HG02970 (cell line): ENCODE results near the gene SEC24D.
"Not testable (repeated sequence)": the region's sequence is repeated elsewhere in the genome, so short reads cannot be mapped to it uniquely, and the experiment has no call there.

Source experiments
- ATAC-seq: cut with Tn5 transposase; IDR thresholded peaks from one replicate; pipeline ENCODE4 v1.9.1; 2021; ENCODE audit warnings: mild to moderate bottlenecking, moderate library complexity, moderate number of reproducible peaks; ENCODE audit not compliant: unreplicated experiment, low FRiP score

SEC24D gene

DNA sequence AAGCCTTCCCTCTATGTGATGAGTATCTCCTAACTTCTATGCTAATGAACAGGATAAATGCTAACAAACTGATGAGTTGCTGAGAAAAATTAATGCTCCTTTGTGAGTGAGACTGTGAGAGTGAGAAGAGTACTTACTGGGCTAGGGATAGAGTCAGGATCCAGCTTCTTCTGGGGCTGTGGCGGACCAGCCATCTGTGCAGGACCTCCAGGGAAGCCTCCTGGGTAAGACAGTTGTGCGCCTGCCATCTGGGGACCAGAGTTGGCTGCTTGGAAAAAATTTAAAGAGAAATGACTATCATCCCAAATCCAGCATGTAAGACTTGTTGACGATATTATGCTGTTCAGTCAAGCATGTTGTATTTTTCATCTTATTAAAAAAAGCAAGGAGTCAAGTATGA lies 21.0 kb downstream of the SEC24D start:
- ATAC-seq = no peak

DNA sequence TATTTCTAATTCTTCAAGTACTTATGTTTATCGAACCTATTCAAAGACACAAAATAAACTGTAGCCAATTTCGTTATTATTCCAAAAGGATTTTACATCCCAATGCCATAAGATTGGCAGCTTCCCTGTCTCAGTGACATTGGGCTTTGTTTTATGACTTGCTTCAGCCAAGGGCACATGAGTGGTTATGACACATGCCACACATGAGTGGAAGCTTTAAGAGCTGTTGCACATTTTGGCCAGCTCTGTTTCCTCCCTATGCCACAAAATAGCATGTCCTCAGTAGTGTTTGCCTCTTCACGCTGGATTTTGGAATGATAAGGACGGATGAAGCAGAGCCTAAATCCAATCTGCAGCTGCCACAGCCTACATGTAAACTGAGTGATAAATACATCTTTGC lies 21.9 kb downstream of the SEC24D start:
- no peak for ATAC-seq

DNA sequence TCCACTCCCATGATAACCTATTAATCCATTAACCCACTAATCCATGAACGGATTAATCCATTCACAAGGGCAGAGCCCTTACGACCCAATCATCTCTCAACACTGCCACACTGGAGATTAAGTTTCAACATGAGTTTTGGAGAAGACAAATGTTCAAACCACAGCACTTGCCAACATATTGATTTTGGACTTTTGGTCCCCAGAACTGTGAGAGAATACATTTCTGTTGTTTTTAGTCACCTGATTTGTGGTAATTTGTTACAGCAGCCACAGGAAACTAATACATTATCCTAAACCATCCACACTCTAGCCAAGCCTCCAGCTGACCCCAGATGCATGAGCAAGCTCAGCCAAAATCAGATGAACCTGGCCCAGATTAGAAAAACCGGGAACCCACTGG lies 22.4 kb downstream of the SEC24D start:
- ATAC-seq = no peak

DNA sequence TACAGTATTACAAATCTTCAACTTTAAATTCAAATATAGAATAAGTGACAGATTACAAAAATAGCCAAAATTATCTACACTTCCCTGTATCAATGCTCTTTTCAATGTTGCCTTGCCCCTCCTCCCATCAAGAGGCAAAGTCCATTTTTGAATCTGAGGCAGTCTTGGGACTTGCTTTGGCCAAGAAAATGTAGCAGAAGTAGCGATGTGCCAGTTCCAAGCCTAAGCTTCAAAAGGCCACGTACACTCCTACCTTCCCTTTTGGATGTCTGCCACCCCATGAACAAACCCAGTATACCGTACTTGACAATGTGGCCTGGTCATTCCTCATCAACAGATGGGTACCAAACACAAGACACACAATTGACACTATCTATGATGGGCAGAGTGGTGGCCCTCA lies 24.1 kb downstream of the SEC24D start:
- no peak for ATAC-seq

DNA sequence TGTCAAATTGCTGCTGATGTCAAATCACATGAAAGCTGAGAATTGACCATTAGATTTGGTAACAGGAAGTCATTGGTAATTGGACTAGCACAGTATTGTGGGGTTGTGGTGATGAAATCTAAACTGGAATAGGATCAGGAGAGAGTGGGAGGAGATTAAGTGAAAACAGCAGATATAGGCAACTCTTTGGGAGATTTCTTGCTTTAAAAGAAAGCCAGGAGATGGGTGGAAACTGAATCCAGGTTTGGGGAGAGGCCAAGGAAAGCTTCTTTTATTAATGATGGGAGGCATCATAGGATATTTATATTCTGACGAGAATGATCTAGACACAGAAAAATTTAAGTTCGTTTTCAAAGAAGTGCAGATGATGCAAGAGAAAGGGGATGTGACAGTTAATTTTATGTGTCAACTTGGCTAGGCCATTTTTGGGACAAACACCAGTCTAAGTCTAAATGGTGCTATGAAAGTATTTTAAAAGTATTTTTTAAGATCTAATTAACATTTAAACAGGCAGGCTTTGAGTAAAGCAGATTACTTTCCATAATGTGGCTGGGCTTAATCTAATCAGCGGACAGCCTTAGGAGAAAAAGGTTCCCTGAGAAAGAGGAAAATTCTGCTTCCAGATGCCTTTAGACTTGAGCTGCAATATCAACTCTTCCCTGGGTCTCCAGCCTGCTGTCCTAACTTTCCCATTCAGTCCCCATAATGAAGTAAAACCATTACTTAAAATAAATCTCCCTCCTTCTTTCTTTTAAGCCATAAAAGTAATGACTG lies 24.7 kb downstream of the SEC24D start:
- no peak for ATAC-seq

DNA sequence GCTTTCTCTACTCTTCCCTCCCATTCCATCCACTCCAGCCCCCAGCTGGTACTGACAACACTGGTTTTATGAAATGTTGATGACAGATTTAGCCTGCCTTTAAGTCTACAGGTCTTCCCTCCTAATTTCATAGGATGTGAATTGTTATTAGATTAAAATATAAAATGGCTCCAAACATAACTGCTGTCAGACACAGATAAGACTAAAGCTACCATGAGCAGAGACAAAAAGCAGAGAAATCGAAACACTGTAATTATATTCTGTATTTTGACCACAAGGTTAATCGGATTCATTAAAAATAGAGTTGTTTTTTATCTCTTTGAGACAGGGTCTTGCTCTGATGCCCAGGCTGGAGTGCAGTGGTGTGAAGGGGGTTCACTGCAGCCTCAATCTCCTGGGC lies 28.3 kb downstream of the SEC24D start:
- ATAC-seq = no peak

DNA sequence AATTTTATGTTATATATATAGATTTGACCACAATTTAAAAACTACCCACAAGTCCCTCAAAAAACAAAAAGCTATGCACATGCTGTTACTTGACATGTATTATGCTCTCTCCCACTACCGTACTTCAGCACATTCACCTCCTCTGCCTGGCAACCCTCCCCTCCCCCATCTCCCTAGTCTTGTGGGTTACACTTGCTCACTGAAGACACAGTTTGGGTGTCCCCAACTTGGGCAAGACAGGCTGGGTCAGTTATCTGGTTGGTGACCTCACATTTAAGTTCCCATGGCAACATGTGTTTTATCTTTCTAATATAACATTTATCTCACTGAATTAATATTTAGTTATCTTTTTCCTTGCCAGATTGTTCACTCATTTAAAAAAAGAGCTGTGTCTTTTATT lies 32.7 kb downstream of the SEC24D start:
- no peak for ATAC-seq

DNA sequence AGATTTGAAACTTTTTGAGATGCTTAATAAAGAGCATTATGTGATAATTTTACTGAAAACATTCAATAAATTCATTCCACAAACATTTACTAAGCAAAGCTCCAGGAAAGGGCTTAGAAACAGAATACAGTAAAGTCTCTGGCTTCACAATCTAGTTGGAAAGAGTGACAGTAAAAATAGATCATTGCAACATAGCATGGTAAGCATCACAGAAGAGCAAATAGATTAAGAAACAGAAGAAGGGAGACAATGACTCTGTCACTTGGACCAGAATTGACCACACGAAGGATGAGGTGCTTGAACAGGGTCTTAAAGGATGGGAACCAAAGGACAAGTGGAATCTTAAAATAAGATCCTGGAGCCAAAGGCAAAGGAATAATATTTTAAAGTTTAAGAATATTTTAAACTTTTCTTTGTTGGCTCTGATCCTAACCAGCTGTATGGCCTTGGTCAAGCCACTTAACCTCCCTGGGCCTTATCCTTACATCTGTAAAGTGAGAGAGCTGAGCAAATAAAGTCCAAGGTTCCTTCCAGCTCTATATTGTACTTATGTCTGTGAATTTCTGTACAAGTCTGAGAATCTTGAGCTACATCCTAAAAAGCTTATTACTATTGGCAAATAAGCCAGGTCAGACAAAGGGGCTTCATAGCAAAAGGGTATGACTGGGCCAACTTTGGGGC lies 33.9 kb downstream of the SEC24D start:
- no peak for ATAC-seq

DNA sequence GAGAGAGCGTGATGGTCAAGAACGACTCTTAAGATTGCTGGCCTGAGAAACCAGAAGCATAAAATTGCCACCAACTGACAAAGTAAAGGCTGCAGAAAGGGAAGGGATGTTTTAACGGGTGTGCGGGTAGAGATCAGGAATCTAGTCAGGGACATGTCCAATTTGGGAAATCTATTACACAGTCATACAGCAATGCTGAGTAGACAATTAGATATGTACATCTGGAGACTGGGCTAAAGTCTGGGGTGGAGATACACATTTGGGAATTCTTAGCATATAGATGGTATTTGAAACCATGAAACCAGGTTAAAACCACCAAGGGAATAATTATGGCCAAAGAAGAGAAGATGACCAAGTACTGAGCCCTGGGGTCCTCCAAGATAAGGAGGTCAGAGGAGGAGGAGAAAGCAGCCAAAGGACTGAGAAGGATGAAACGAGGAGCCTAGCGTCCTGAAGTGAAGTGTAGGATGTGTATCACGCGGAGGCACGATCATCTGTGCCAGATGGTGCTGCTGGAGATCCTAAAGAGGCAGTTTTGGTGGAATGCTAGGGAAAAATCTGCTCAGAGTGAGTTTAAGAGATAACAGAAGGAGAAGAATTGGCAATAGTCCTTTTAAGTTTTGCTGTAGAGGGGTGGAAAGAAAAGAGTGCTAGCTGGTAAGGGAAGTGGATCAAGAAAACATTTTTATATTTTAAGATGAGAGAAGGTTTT lies 36.5 kb downstream of the SEC24D start:
- no peak for ATAC-seq

DNA sequence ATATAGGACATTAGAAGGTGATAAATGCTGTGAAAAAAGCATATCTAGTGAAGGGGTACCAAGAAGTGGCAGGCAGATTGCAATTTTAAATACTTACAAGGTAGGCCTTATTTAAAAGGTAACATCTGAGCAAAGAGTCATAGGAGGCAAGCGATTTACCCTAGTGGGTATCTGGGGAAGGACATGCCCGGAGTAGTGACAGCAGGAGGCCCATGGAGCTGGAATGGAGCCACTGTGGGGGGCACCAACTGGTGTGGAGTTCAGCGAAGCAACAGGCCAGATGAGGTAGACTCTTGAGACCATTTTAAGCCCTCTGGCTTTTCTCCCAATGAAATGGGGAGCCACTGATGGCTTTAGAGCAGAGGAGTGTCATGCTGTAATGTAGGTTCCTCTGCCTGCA lies 37.3 kb downstream of the SEC24D start:
- no peak for ATAC-seq

DNA sequence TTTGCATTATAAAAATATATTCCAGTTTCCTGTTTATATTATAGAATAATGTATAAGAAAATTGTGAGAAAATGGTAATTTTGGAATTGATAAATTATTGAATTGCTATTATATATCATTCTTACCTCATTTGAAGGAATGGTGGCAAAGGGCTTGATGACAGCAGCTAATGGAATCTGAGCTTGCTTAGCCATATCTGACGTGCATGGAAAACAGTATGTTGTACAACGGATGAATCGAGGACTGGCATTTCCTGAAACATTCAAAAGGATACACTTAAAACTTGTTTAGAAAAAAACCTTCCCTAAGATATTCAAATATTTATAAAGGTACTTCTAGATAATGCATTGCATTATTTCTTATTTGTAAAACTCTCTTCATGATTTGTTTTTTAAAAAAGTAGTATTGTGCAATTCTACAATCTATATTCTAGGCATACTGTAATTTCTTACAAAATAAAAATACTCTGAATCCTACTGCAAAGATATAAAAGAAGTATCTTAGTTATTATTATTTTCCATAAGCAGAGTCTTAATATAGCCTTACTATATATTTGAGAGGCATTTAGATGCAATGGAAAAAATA lies 38.3 kb downstream of the SEC24D start:
- no peak for ATAC-seq

DNA sequence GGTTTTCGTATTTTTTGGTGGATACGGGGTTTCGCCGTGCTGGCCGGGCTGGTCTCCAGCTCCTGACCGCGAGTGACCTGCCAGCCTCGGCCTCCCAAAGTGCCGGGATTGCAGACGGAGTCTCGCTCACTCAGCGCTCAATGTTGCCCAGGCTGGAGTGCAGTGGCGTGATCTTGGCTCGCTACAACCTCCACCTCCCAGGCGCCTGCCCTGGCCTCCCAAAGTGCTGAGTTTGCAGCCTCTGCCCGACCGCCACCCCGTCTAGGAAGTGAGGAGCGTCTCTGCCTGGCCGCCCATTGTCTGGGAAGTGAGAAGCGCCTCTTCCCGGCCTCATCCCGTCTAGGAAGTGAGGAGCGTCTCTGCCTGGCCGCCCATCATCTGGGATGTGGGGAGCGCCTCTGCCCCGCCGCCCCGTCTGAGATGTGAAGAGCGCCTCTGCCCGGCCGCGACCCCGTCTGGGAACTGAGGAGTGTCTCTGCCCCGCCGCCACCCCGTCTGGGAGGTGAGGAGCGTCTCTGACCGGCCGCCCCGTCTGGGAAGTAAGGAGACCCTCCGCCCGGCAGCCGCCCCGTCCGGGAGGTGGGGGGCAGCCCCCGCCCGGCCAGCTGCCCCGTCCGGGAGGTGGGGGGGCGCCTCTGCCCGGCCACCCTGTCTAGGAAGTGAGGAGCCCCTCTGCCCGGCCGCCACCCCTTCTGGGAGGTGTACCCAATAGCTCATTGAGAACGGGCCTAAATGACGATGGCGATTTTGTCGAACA lies 44.1 kb downstream of the SEC24D start:
- ATAC-seq = not testable (repeated sequence)

DNA sequence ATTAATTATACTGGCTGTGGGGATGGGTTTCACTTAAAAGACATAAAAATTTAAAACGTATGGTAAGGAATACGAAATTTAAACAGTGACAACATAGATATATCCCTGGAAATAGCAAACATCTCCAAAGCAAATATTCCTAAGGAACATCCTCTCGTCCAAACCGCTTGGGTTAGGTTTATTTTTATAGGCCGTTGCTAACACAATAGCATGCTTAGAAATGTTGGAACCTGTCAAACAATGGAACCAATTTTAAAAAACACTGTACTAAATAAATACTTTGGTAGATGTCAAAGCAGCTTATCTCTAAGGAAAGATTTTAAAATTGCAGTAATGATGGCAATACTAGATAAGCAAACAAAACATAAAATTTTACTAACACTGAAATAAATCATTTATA lies 45.4 kb downstream of the SEC24D start:
- no peak for ATAC-seq

DNA sequence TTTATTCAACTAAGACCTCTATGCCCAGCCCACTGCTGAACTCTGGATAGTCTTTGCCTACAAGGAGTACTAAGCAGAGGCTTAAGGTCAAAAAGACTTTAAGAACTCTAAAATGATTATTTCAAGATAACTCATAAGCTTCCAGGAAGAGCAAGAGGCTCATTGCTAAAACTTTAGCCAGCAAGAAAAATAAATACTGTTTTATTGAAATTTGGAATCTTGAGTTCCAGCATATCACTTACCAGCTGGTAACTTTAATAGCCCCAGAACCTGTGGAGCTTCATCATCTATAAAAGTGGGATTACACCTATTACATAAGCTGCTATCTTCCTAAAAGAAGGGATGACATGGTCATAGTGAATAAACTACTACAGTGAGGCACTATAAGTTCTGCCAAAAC lies 47.0 kb downstream of the SEC24D start:
- ATAC-seq = no peak

DNA sequence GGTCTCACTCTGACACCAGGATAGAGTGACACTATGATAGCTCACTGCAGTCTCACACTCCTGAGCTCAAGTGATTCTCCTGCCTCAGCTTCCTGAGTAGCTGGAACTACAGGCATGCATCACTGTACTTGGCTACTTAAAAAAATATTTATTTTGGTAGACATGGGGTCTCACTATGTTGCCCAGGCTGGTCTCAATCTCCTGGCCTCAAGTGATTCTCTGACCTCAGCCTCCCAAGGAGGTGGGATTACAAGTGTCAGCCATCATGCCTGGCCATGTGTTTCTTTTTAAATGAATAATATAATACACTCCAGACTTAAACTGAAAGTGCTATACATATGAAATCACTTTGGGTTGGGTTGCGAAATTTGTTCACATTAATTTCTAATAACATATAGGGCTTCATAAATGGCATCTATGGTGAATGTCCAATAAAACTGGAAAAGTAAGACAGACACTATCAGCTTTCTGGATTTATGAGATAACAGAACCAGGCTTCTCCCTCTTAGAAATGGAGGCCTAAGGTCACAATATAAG lies 48.0 kb downstream of the SEC24D start:
- ATAC-seq = no peak

DNA sequence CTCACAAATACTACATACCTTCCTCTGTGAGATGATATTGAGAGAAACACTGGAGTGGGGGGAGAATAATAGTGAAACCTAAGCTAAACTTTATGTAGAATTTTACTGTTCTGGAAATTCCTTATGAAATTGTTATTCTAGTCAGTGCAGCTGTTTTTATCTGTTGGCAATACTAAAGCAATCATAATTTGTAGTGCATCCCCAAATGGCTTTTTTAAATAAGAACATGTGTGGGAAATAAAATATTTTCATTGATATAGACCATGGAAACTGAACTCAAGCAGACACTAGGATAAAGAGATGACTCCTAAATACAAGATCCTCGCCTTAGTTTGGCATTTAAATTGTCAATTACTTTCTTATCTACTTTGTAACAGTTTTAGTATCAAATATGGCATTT lies 51.1 kb downstream of the SEC24D start:
- no peak for ATAC-seq

DNA sequence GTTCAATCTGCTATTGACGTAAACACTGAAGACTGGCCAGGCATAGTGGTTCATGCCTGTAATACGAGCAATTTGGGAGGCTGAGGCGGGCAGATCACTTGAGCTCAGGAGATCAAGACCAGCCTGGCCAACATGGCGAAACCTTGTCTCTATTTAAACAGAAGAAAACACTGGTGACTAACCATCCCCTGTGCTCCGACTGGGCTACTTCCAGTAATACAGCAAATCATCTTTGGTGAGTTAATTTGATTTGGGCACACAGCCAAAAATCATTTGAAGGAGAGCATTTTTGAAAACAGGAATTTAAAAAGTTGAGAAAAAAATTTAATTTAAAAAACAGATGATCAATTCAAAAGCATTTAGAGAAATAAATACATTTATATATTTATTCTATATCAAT lies 52.0 kb downstream of the SEC24D start:
- ATAC-seq = no peak

DNA sequence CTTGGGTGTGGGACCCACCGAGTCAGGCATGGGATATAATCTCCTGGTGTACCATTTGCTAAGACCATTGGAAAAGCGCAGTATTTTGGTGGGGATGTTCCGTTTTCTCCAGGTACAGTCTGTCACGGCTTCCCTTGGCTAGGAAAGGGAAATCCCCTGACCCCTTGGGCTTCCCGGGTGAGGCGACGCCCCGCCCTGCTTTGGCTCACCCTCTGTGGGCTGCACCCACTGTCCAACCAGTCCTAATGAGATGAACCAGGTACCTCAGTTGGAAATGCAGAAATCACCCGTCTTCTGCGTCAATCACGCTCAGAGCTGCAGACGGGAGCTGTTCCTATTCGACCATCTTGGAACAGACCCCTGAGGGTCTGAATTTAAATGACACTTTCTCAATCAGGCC lies 53.0 kb downstream of the SEC24D start:
- ATAC-seq = not testable (repeated sequence)

DNA sequence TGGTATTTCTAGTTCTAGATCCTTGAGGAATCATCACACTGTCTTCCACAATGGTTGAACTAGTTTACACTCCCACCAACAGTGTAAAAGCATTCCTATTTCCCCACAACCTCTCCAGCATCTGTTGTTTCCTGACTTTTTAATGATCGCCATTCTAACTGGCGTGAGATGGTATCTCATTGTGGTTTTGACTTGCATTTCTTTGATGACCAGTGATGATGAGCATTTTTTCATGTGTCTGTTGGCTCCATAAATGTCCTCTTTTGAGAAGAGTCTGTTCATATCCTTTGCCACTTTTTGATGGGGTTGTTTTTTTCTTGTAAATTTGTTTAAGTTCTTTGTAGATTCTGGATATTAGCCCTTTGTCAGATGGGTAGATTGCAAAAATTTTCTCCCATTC lies 58.3 kb downstream of the SEC24D start:
- ATAC-seq = not testable (repeated sequence)

DNA sequence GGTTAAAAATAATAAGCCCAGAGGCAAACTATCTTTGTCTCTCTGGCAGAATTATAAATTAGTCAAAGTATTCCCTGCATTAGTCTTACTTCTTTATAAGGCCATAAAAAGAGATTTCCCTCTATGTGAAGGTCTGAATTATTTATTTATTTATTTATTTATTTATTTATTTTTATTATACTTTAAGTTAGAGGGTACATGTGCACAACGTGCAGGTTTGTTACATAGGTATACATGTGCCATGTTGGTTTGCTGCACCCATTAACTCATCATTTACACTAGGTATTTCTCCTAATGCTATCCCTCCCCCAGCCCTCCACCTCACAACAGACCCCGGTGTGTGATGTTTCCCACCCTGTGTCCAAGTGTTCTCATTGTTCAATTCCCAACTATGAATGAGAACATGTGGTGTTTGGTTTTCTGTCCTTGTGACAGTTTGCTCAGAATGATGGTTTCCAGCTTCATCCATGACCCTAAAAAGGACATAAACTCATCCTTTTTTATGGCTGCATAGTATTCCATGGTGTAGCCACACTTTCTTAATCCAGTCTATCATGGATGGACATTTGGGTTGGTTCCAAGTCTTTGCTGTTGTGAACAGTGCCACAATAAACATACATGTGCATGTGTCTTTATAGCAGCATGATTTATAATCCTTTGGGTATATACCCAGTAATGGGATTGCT lies 58.8 kb downstream of the SEC24D start:
- not testable (repeated sequence) for ATAC-seq
